Measurements from ENCODE around the gene PRM2.

PRM2 gene

GRCh38 chr16:11273721-11274324, 2.5 kb downstream of the PRM2 start:
- no peak overlapping the region for H3K4me2 ChIP-seq (ENCODE audit: insufficient read depth, low read length)
- no peak overlapping the region for H3K27ac ChIP-seq (ENCODE audit: low read length)
- no peak overlapping the region for H2AFZ ChIP-seq (ENCODE audit: low read depth, low read length)
- no peaks in the 10 kb centered on the region for H3K9me3 ChIP-seq (ENCODE audit: insufficient read depth, low read length, severe bottlenecking)
- no peak overlapping the region for H3K4me3 ChIP-seq (ENCODE audit: low read depth in 1 of 2, low read length in 2 of 2)
- DNase-seq = no peak
- no peak for ATAC-seq (ENCODE audit: insufficient read depth, low read depth)
- H3K4me1 ChIP-seq (ENCODE audit: insufficient read depth, low read length) = no peaks in the 10 kb centered on the region
- no peaks in the 10 kb centered on the region for H3K79me2 ChIP-seq (ENCODE audit: insufficient read depth, low read length)
- no peak overlapping the region for H3K9ac ChIP-seq (ENCODE audit: low read depth, low read length)
- H3K36me3 ChIP-seq (ENCODE audit: insufficient read depth, low read length) = no peaks in the 10 kb centered on the region
- H4K20me1 ChIP-seq (ENCODE audit: insufficient read depth, low read length) = no peaks in the 10 kb centered on the region
- no peaks in the 10 kb centered on the region for H3K27me3 ChIP-seq (ENCODE audit: insufficient read depth, low read length, poor library complexity)
- TF ChIP-seq CTCF (IDR thresholded peaks at IDR 0.05; ENCODE audit: borderline replicate concordance, extremely low read depth, low read length, poor library complexity, severe bottlenecking) = no peak
- TF ChIP-seq EZH2 (IDR thresholded peaks at IDR 0.05; ENCODE audit: borderline replicate concordance, low read depth, low read length, severe bottlenecking) = no peak

- H2AFZ ChIP-seq (ENCODE audit: low read depth, low read length) = no peak within 1 kb of the TSS
- no peak within 1 kb of the TSS for H3K4me2 ChIP-seq (ENCODE audit: insufficient read depth, low read length)
- ATAC-seq (ENCODE audit: insufficient read depth, low read depth) (no peak), DNase-seq (no peak)
- no peaks in the 10 kb centered on the region for H3K79me2 ChIP-seq (ENCODE audit: insufficient read depth, low read length)
- H3K36me3 ChIP-seq (ENCODE audit: insufficient read depth, low read length) = no peaks in the 10 kb centered on the region
- no peaks in the 10 kb centered on the region for H3K9me3 ChIP-seq (ENCODE audit: insufficient read depth, low read length, severe bottlenecking)
- no peak within 1 kb of the TSS for H3K4me3 ChIP-seq (ENCODE audit: low read depth in 1 of 2, low read length in 2 of 2)
- H4K20me1 ChIP-seq (ENCODE audit: insufficient read depth, low read length) = no peaks in the 10 kb centered on the region
- H3K27me3 ChIP-seq (ENCODE audit: insufficient read depth, low read length, poor library complexity) = no peaks in the 10 kb centered on the region
- H3K9ac ChIP-seq (ENCODE audit: low read depth, low read length) = no peak within 1 kb of the TSS
- TF ChIP-seq CTCF (IDR thresholded peaks at IDR 0.05; ENCODE audit: borderline replicate concordance, extremely low read depth, low read length, poor library complexity, severe bottlenecking) (no peak), EZH2 (IDR thresholded peaks at IDR 0.05; ENCODE audit: borderline replicate concordance, low read depth, low read length, severe bottlenecking) (no peak)
- H3K27ac ChIP-seq (ENCODE audit: low read length) = no peak within 1 kb of the TSS
- no peaks in the 10 kb centered on the region for H3K4me1 ChIP-seq (ENCODE audit: insufficient read depth, low read length)
These were observed 3.2 kb downstream of the PRM2 start, which contains the start of gene PRM3 for GRCh38 chr16:11272921-11273720. TSS of gene PRM3 (minus strand) at chr16:11273629. CDS start at chr16:11273595, 34 bp downstream.

- H3K36me3 ChIP-seq (ENCODE audit: insufficient read depth, low read length) = no peaks in the 10 kb centered on the region
- H3K4me2 ChIP-seq (ENCODE audit: insufficient read depth, low read length) = no peak overlapping the region
- H4K20me1 ChIP-seq (ENCODE audit: insufficient read depth, low read length) = no peaks in the 10 kb centered on the region
- H3K79me2 ChIP-seq (ENCODE audit: insufficient read depth, low read length) = no peaks in the 10 kb centered on the region
- H3K27ac ChIP-seq (ENCODE audit: low read length) = no peak overlapping the region
- DNase-seq = no peak
- no peaks in the 10 kb centered on the region for H3K4me1 ChIP-seq (ENCODE audit: insufficient read depth, low read length)
- ATAC-seq (ENCODE audit: insufficient read depth, low read depth) = no peak
- no peaks in the 10 kb centered on the region for H3K27me3 ChIP-seq (ENCODE audit: insufficient read depth, low read length, poor library complexity)
- H2AFZ ChIP-seq (ENCODE audit: low read depth, low read length) = no peak overlapping the region
- no peak overlapping the region for H3K4me3 ChIP-seq (ENCODE audit: low read depth in 1 of 2, low read length in 2 of 2)
- no peaks in the 10 kb centered on the region for H3K9me3 ChIP-seq (ENCODE audit: insufficient read depth, low read length, severe bottlenecking)
- no peak overlapping the region for H3K9ac ChIP-seq (ENCODE audit: low read depth, low read length)
- TF ChIP-seq CTCF (IDR thresholded peaks at IDR 0.05; ENCODE audit: borderline replicate concordance, extremely low read depth, low read length, poor library complexity, severe bottlenecking) (no peak), EZH2 (IDR thresholded peaks at IDR 0.05; ENCODE audit: borderline replicate concordance, low read depth, low read length, severe bottlenecking) (no peak)
These were observed 3.8 kb downstream of the PRM2 start for GRCh38 chr16:11272484-11272883.
